H9 (cell line): ENCODE measurements around the gene ZSCAN32. TPM values are rescaled to one million over a fixed set of nuclear protein-coding genes. Genes with fewer than 3 reads are reported as not detected.

Experiments used
- DNase-seq: peaks from one replicate; pipeline ENCODE4 v3.0.0-alpha.2; 2017
- H2AFZ ChIP-seq: one replicate; pipeline ENCODE4 v1.6.1; 2013; ENCODE audit warnings: mild to moderate bottlenecking, low read length, control low read depth, moderate library complexity
- H2AK5ac ChIP-seq: 2 replicates; pipeline ENCODE4 v1.6.1; 2013; ENCODE audit warnings: low read length, control low read depth, mixed read lengths; ENCODE audit not compliant: insufficient read length
- H2BK120ac ChIP-seq: one replicate; pipeline ENCODE4 v1.6.1; 2013; ENCODE audit warnings: low read depth, mild to moderate bottlenecking, low read length, control low read depth, inconsistent platforms; ENCODE audit not compliant: poor library complexity, severe bottlenecking
- H2BK12ac ChIP-seq: 2 replicates; pipeline ENCODE4 v1.6.1; 2013; ENCODE audit warnings: low read length, control low read depth, mixed read lengths, low read depth; ENCODE audit not compliant: insufficient read length
- H2BK15ac ChIP-seq: 2 replicates; pipeline ENCODE4 v1.6.1; 2013; ENCODE audit warnings: low read depth, low read length, control low read depth
- H2BK20ac ChIP-seq: one replicate; pipeline ENCODE4 v1.6.1; 2013; ENCODE audit warnings: low read depth, mild to moderate bottlenecking, low read length, control low read depth, inconsistent platforms; ENCODE audit not compliant: poor library complexity, severe bottlenecking
- H2BK5ac ChIP-seq: 2 replicates; pipeline ENCODE4 v1.6.1; 2013; ENCODE audit warnings: low read length, control low read depth, mixed read lengths; ENCODE audit not compliant: insufficient read length
- H3K14ac ChIP-seq: 2 replicates; pipeline ENCODE4 v1.6.1; 2013; ENCODE audit warnings: low read length, control low read depth; ENCODE audit not compliant: insufficient read depth
- H3K18ac ChIP-seq: 2 replicates; pipeline ENCODE4 v1.6.1; 2013; ENCODE audit warnings: low read depth, mild to moderate bottlenecking, mixed read lengths, low read length, control low read depth; ENCODE audit not compliant: insufficient read length
- H3K23ac ChIP-seq: 2 replicates; pipeline ENCODE4 v1.6.1; 2013; ENCODE audit warnings: low read length, control low read depth, mixed read lengths, low read depth; ENCODE audit not compliant: insufficient read length
- H3K23me2 ChIP-seq: 2 replicates; pipeline ENCODE4 v1.6.1; 2013; ENCODE audit warnings: low read depth, mild to moderate bottlenecking, mixed read lengths, low read length, control low read depth; ENCODE audit not compliant: insufficient read length, poor library complexity, severe bottlenecking
- H3K27ac ChIP-seq: 2 replicates; pipeline ENCODE4 v1.5.1; 2013; ENCODE audit warnings: low read length, control low read depth, mixed read lengths, low read depth; ENCODE audit not compliant: insufficient read length
- H3K27me3 ChIP-seq: 2 replicates; pipeline ENCODE4 v1.6.1; 2013; ENCODE audit warnings: low read length, control low read depth, inconsistent platforms; ENCODE audit not compliant: insufficient read depth
- H3K4ac ChIP-seq: 2 replicates; pipeline ENCODE4 v1.6.1; 2013; ENCODE audit warnings: low read depth, mild to moderate bottlenecking, control low read depth, inconsistent platforms, low read length, moderate library complexity
- H3K4me1 ChIP-seq: 2 replicates; pipeline ENCODE4 v1.6.1; 2013; ENCODE audit warnings: low read length, control low read depth, inconsistent platforms; ENCODE audit not compliant: insufficient read depth
- H3K4me2 ChIP-seq: 2 replicates; pipeline ENCODE4 v1.6.1; 2013; ENCODE audit warnings: low read length, control low read depth, mixed read lengths; ENCODE audit not compliant: insufficient read length, insufficient read depth
- H3K56ac ChIP-seq: 2 replicates; pipeline ENCODE4 v1.6.1; 2013; ENCODE audit warnings: low read depth, mild to moderate bottlenecking, mixed read lengths, low read length, control low read depth; ENCODE audit not compliant: insufficient read length
- H3K79me1 ChIP-seq: 2 replicates; pipeline ENCODE4 v1.6.1; 2013; ENCODE audit warnings: low read depth, mild to moderate bottlenecking, moderate library complexity, low read length, control low read depth, inconsistent platforms; ENCODE audit not compliant: insufficient read depth, poor library complexity, severe bottlenecking
- H3K79me2 ChIP-seq: 2 replicates; pipeline ENCODE4 v1.6.1; 2013; ENCODE audit warnings: low read length, control low read depth, inconsistent platforms; ENCODE audit not compliant: insufficient read depth
- H3K9ac ChIP-seq: 2 replicates; pipeline ENCODE4 v1.6.1; 2013; ENCODE audit warnings: low read length, control low read depth, mixed read lengths; ENCODE audit not compliant: insufficient read length; ENCODE audit errors: extremely low read depth
- H3K9me3 ChIP-seq: one replicate; pipeline ENCODE4 v1.6.1; 2013; ENCODE audit warnings: low read depth, low read length, inconsistent platforms; ENCODE audit not compliant: control insufficient read depth
- H3T11ph ChIP-seq: one replicate; pipeline ENCODE4 v1.6.1; 2013; ENCODE audit warnings: mild to moderate bottlenecking, low read length, control low read depth, inconsistent platforms
- H4K20me1 ChIP-seq: one replicate; pipeline ENCODE4 v1.6.1; 2013; ENCODE audit not compliant: control insufficient read depth, insufficient read length, insufficient read depth
- H4K5ac ChIP-seq: 2 replicates; pipeline ENCODE4 v1.6.1; 2013; ENCODE audit warnings: low read depth, mild to moderate bottlenecking, mixed read lengths, low read length, control low read depth; ENCODE audit not compliant: insufficient read length
- H4K8ac ChIP-seq: replicated peaks from 2 replicates; pipeline ENCODE4 v1.6.1; 2013; ENCODE audit warnings: low read length, control low read depth, mixed read lengths, low read depth; ENCODE audit not compliant: insufficient read length
- H4K91ac ChIP-seq: 2 replicates; pipeline ENCODE4 v1.6.1; 2013; ENCODE audit warnings: low read depth, mild to moderate bottlenecking, moderate library complexity, mixed read lengths, low read length, control low read depth; ENCODE audit not compliant: insufficient read length
- H3K27ac Mint-ChIP-seq, 3 experiments: 2 replicates in 2 of 3; 3 replicates in 1 of 3; pipeline ENCODE4 v1.8.0; 2020 to 2021; ENCODE audit warnings: mixed read lengths in 3 of 3, mild to moderate bottlenecking in 1 of 3, moderate library complexity in 1 of 3
- H3K27me3 Mint-ChIP-seq: 2 replicates; pipeline ENCODE4 v1.8.0; 2021; ENCODE audit warnings: low read depth, mild to moderate bottlenecking, moderate library complexity, mixed read lengths
- H3K36me3 Mint-ChIP-seq, 3 experiments: 2 replicates in 2 of 3; 3 replicates in 1 of 3; pipeline ENCODE4 v1.8.0; 2020 to 2021; ENCODE audit warnings: low read depth in 3 of 3, mixed read lengths in 3 of 3; ENCODE audit not compliant: insufficient read depth in 1 of 3
- H3K4me1 Mint-ChIP-seq, 2 experiments: 2 replicates each; pipeline ENCODE4 v1.8.0; 2020; ENCODE audit warnings: mixed read lengths in 2 of 2
- H3K4me3 Mint-ChIP-seq, 2 experiments: 2 replicates in 1 of 2; 3 replicates in 1 of 2; pipeline ENCODE4 v1.8.0; 2020 to 2021; ENCODE audit warnings: mild to moderate bottlenecking in 2 of 2, mixed read lengths in 2 of 2, moderate library complexity in 1 of 2
- H3K9me3 Mint-ChIP-seq, 2 experiments: 2 replicates in 1 of 2; 3 replicates in 1 of 2; pipeline ENCODE4 v1.8.0; 2020; ENCODE audit warnings: mild to moderate bottlenecking in 2 of 2, mixed read lengths in 2 of 2, moderate library complexity in 1 of 2
- CTCF ChIP-seq: fragments of 200-600 bp; sonication (generic); conservative IDR thresholded peaks from 3 replicates; pipeline ENCODE4 v1.8.0; 2021; ENCODE audit warnings: antibody characterized with exemption, mild to moderate bottlenecking
- WGBS: extraction: QIAGEN DNeasy Blood & Tissue Kit; methylation state at CpG from one replicate; pipeline ENCODE4 v1.1.7; 2013; ENCODE audit warnings: missing lambda C conversion rate, low lambda C conversion rate, mixed read lengths; ENCODE audit not compliant: insufficient read length; ENCODE audit errors: extremely low coverage; 5-methylcytosine and 5-hydroxymethylcytosine counted together
- total RNA-seq: library from RNA; stranded (reverse); gene quantifications from 2 replicates; pipeline ENCODE4 v1.2.1, GENCODE V29; 2021

ZSCAN32 gene
- total RNA-seq, 1 experiment from 2014 or later, result 18.0 TPM

- no peak for TF ChIP-seq CTCF
- no peak overlapping the region for H3K4me3 Mint-ChIP-seq
- no peaks in the 10 kb centered on the region for H3K36me3 Mint-ChIP-seq
These were observed 53.2 kb downstream of the ZSCAN32 start for GRCh38 chr16:3347586-3347985.

More at GRCh38 chr16:3347586-3347985, 53.2 kb downstream of the ZSCAN32 start:
- H2AFZ ChIP-seq, result no peak overlapping the region
- H3K27ac ChIP-seq, result no peak overlapping the region
- no peak overlapping the region for H2BK20ac ChIP-seq
- H3K27me3 ChIP-seq, result no peaks in the 10 kb centered on the region
- no peak overlapping the region for H3K9ac ChIP-seq
- H4K20me1 ChIP-seq, result no peaks in the 10 kb centered on the region
- H3K23ac ChIP-seq, result no peak overlapping the region
- H3T11ph ChIP-seq, result no peak overlapping the region
- H3K23me2 ChIP-seq, result no peaks in the 10 kb centered on the region
- H3K27me3 Mint-ChIP-seq, result peaks cover 13% of the 10 kb centered on the region
- no peak overlapping the region for H2BK120ac ChIP-seq
- no peak overlapping the region for H4K5ac ChIP-seq
- peaks cover 11% of the 10 kb centered on the region for H3K9me3 ChIP-seq
- H2AK5ac ChIP-seq, result no peak overlapping the region
- no peak overlapping the region for H4K8ac ChIP-seq
- H3K79me1 ChIP-seq, result no peaks in the 10 kb centered on the region
- DNase-seq, result no peak
- no peaks in the 10 kb centered on the region for H3K4me1 Mint-ChIP-seq
- H3K56ac ChIP-seq, result no peak overlapping the region
- no peak overlapping the region for H2BK5ac ChIP-seq
- H3K27ac Mint-ChIP-seq, result no peak overlapping the region
- no peak overlapping the region for H3K18ac ChIP-seq
- H4K91ac ChIP-seq, result no peak overlapping the region
- H3K79me2 ChIP-seq, result no peaks in the 10 kb centered on the region
- no peaks in the 10 kb centered on the region for H3K4me1 ChIP-seq
- no peak overlapping the region for H2BK15ac ChIP-seq
- no peak overlapping the region for H2BK12ac ChIP-seq
- WGBS, result no CpG with 5 or more reads among the region's 10 CpGs
- no peak overlapping the region for H3K4me2 ChIP-seq
- H3K9me3 Mint-ChIP-seq, result peaks cover 62 to 74% of the 10 kb centered on the region in 2 experiments
- H3K14ac ChIP-seq, result no peak overlapping the region
- H3K4ac ChIP-seq, result no peak overlapping the region
